PC-3 (cell line): ENCODE data around the gene SMIM1. TPM values are rescaled to one million over a fixed set of nuclear protein-coding genes. Genes with fewer than 3 reads are reported as not detected.

Experiments
- ATAC-seq: fragments of 200-7000 bp; cut with Tn5 transposase; 2 replicates; pipeline ENCODE4 v1.9.1; 2020; ENCODE audit warnings: mild to moderate bottlenecking, moderate library complexity
- BruUV-seq: library from RNA; stranded (reverse); fragments of 400-500 nt; replicated peaks from 2 replicates; lab custom pipeline; 2021; lab: Mats Ljungman, UMichigan
- CTCF ChIA-PET: fragments of 300-600 bp; sonication (Branson Sonifier 250); formaldehyde crosslinking; loops from one replicate; lab custom pipeline; 2022; ENCODE audit warnings: antibody characterized with exemption; lab: Charles Lee
- POLR2A ChIA-PET: fragments of 300-600 bp; sonication (Branson Sonifier 250); formaldehyde crosslinking; loops from one replicate; lab custom pipeline; 2022; ENCODE audit warnings: antibody characterized with exemption; ENCODE audit not compliant: unreplicated experiment; lab: Charles Lee
- DNase-seq: peaks from one replicate; pipeline ENCODE4 v3.0.0-alpha.2; 2015
- H2AFZ ChIP-seq: fragments of 300-600 bp; sonication (generic); 2 replicates; pipeline ENCODE4 v1.6.0; 2016; ENCODE audit warnings: antibody characterized with exemption, low read length
- H3F3A ChIP-seq: fragments of 300-600 bp; sonication (generic); one replicate; pipeline ENCODE4 v1.6.0; 2017; ENCODE audit warnings: antibody characterized with exemption, low read length, control low read depth, mild to moderate bottlenecking; ENCODE audit not compliant: unreplicated experiment
- H3K27ac ChIP-seq: fragments of 300-600 bp; sonication (generic); 2 replicates; pipeline ENCODE4 v1.5.1; 2016; ENCODE audit warnings: mild to moderate bottlenecking, low read length
- H3K27me3 ChIP-seq: fragments of 300-600 bp; sonication (generic); 2 replicates; pipeline ENCODE4 v1.6.1; 2016; ENCODE audit warnings: low read length, mixed read lengths
- H3K36me3 ChIP-seq: fragments of 300-600 bp; sonication (generic); 2 replicates; pipeline ENCODE4 v1.6.1; 2016; ENCODE audit warnings: low read depth, mixed run types, low read length, mixed read lengths
- H3K4me1 ChIP-seq: fragments of 300-600 bp; sonication (generic); 2 replicates; pipeline ENCODE4 v1.5.1; 2016; ENCODE audit warnings: low read length; ENCODE audit not compliant: insufficient read depth
- H3K4me2 ChIP-seq: fragments of 300-600 bp; sonication (generic); 2 replicates; pipeline ENCODE4 v1.6.0; 2016; ENCODE audit warnings: low read length
- H3K4me3 ChIP-seq: fragments of 300-600 bp; sonication (generic); 2 replicates; pipeline ENCODE4 v1.5.1; 2016; ENCODE audit warnings: mild to moderate bottlenecking, low read length, mixed read lengths
- H3K79me2 ChIP-seq: fragments of 300-600 bp; sonication (generic); 2 replicates; pipeline ENCODE4 v1.6.1; 2017; ENCODE audit warnings: low read length, mixed read lengths
- H3K9ac ChIP-seq: fragments of 300-600 bp; sonication (generic); 2 replicates; pipeline ENCODE4 v1.6.0; 2016; ENCODE audit warnings: mild to moderate bottlenecking, low read length
- H3K9me2 ChIP-seq: fragments of 300-600 bp; sonication (generic); replicated peaks from 2 replicates; pipeline ENCODE4 v1.6.1; 2016; ENCODE audit warnings: mixed run types, low read length, mixed read lengths
- H3K9me3 ChIP-seq: fragments of 300-600 bp; sonication (generic); 2 replicates; pipeline ENCODE4 v1.6.1; 2016; ENCODE audit warnings: low read length, mixed read lengths
- H4K20me1 ChIP-seq: fragments of 300-600 bp; sonication (generic); 2 replicates; pipeline ENCODE4 v1.6.1; 2016; ENCODE audit warnings: low read length, mixed read lengths
- EZH2 ChIP-seq: fragments of 300-600 bp; sonication (generic); IDR thresholded peaks from one replicate; pipeline ENCODE4 v1.6.1; 2017; ENCODE audit warnings: antibody characterized with exemption, mild to moderate bottlenecking, low read length; ENCODE audit not compliant: unreplicated experiment
- EZH2phosphoT487 ChIP-seq: fragments of 300-600 bp; sonication (generic); IDR thresholded peaks from 2 replicates; pipeline ENCODE4 v1.6.1; 2018; ENCODE audit warnings: mild to moderate bottlenecking, antibody characterized with exemption, low read length, borderline replicate concordance
- intact Hi-C: fragments of 100-400 bp; cut with micrococcal nuclease; formaldehyde crosslinking; loops from 2 replicates; pipeline ENCODE4 v1.9.0; 2023
- total RNA-seq: library from RNA; depleted of rRNA; stranded (reverse); fragments of >200 nt; gene quantifications from 2 replicates; pipeline ENCODE4 v1.2.3, GENCODE V29; 2014
- TF ChIP-seq, protein P1 (sequence below): fragments of 300-600 bp; sonication (generic); conservative IDR thresholded peaks from 2 replicates; pipeline ENCODE4 v1.5.1; 2017; ENCODE audit warnings: antibody characterized with exemption, low read depth, mild to moderate bottlenecking, low read length

The SMIM1 gene
- total RNA-seq, 1 experiment from 2014 or later: 10.8 TPM

DNA sequence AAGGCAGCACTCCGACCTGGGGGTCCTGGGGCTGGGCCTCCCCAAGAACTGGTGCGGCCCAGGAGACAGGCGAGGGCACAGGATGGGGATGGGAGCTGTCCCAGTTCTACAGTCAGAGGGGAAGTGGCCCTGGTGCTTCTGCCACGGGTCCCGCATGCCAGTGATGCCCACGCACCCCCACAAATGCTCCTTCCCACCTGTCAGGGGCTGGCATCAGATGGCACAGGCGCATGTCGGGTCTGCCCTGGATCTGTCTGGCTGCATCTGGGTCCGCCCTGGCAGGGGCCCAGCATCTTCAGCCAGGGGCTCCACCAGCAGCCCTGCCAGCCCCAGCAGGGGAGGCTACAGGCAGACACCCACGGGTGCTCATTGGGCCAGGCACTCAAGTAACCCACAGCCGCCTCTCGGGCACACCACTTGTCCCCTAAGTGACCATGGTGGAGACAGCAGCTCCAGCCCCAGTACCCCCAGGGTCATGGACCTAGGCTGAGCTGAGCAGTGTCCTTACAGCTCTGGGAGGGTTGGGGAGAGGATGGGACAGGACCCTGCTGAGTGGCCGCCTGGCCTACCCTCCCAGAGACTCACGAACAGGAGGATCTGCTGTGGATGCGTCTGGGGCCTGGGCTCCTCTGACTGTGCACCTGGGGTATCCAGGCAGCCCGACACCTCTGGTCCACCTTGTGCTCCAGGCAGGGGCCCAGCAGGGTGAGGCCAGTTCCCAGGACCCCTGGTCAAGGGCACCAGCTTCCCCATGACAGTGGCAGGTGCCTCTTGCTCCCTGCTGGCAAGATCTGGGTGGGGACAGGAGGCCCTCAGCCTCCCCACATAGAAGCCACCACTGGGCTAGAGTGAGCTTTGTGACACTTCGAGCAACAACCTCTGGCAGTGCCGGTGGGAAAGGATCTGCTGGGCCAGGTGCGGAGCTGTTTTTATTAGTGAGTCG, 5.4 kb downstream of the SMIM1 start:
- no peaks in the 10 kb centered on the region for H3K9me2 ChIP-seq
- no peaks in the 10 kb centered on the region for H3K27me3 ChIP-seq
- POLR2A ChIA-PET: no interaction called here
- no peak overlapping the region for H3K4me2 ChIP-seq
- ATAC-seq: no peak
- intact Hi-C loops: no loop called here
- H3K4me1 ChIP-seq: peaks cover 5% of the 10 kb centered on the region; the same call in 1 of the 2 replicates
- BruUV-seq: no TSS peak
- no peaks in the 10 kb centered on the region for H3F3A ChIP-seq
- H3K9me3 ChIP-seq: no peaks in the 10 kb centered on the region
- CTCF ChIA-PET: interaction anchor here (0.5 kb wide), 1 partner anchor 122 kb away, joined by 3 read pairs; no protein-coding TSS in a partner anchor
- no peak overlapping the region for H3K4me3 ChIP-seq
- peaks cover 29% of the 10 kb centered on the region for H3K36me3 ChIP-seq
- no peaks in the 10 kb centered on the region for H4K20me1 ChIP-seq
- TF ChIP-seq EZH2phosphoT487: no peak
- no peak for TF ChIP-seq EZH2
- TF ChIP-seq, protein P1, sequence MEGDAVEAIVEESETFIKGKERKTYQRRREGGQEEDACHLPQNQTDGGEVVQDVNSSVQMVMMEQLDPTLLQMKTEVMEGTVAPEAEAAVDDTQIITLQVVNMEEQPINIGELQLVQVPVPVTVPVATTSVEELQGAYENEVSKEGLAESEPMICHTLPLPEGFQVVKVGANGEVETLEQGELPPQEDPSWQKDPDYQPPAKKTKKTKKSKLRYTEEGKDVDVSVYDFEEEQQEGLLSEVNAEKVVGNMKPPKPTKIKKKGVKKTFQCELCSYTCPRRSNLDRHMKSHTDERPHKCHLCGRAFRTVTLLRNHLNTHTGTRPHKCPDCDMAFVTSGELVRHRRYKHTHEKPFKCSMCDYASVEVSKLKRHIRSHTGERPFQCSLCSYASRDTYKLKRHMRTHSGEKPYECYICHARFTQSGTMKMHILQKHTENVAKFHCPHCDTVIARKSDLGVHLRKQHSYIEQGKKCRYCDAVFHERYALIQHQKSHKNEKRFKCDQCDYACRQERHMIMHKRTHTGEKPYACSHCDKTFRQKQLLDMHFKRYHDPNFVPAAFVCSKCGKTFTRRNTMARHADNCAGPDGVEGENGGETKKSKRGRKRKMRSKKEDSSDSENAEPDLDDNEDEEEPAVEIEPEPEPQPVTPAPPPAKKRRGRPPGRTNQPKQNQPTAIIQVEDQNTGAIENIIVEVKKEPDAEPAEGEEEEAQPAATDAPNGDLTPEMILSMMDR: no peak
- H3K9ac ChIP-seq: no peak overlapping the region
- no peak overlapping the region for H2AFZ ChIP-seq
- no peaks in the 10 kb centered on the region for H3K79me2 ChIP-seq
- H3K27ac ChIP-seq: no peak overlapping the region
- no peak for DNase-seq

DNA sequence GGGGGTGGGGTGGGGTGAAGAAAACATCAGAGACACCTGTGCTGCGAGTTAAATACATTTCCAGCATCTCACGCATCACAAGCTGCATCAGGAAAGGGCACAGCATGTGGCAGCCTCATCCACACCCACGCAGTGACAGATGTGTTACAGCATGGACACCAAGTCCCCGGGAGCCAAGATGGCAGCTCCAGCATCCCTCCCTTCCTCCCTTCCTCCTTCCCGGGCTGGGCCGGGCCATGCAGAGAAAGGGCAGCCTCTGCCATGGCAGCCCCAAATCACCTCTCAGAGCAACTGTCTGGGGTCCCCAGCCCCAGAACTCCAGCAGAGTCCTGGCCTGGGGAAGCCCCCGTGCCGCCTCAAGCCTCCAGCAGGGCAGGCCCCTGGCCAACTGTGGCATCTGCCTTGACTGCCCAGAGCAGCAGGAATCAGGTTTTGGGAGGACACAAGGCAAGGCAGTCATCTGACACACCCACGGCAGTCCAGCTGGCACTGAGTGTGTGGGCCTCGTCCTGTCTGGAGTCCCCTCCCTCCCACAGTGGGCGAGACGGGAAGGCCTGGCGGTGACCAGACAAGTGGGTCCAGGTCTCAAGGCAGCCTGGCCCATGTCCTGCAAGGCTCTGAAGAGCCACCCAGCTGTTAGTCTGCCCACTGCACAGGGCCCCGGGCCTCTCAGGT, 6.2 kb downstream of the SMIM1 start:
- Histone ChIP-seq H3K9ac (no peak overlapping the region), H3K9me3 (no peaks in the 10 kb centered on the region), H3K36me3 (peaks cover 36% of the 10 kb centered on the region), H3K4me1 (no peaks in the 10 kb centered on the region), H3K9me2 (no peaks in the 10 kb centered on the region), H2AFZ (no peak overlapping the region), H3K27ac (no peak overlapping the region), H3K27me3 (no peaks in the 10 kb centered on the region), H4K20me1 (no peaks in the 10 kb centered on the region), H3K79me2 (no peaks in the 10 kb centered on the region), H3K4me2 (no peak overlapping the region), H3F3A (no peaks in the 10 kb centered on the region), H3K4me3 (no peak overlapping the region)
- CTCF ChIA-PET: interaction anchor here (0.5 kb wide), 1 partner anchor 121 kb away, joined by 3 read pairs; no protein-coding TSS in a partner anchor
- intact Hi-C loops: no loop called here
- BruUV-seq: no TSS peak
- POLR2A ChIA-PET: no interaction called here
- ATAC-seq: no peak
- TF ChIP-seq EZH2phosphoT487: no peak
- no peak for TF ChIP-seq EZH2
- TF ChIP-seq, protein P1: no peak
- no peak for DNase-seq
